NOMO-1 treated with dmso at 0.1 percent for 144 hours (cell line): Measurements from ENCODE around the gene CSRNP2.
A peak's percentile ranks its signal among the peaks of the same experiment; 100 is the strongest.

Experiments used
- DNase-seq: peaks from one replicate; lab custom pipeline; 2025; ENCODE audit not compliant: unreplicated experiment; lab: John Stamatoyannopoulos, UW

Gene CSRNP2, protein sequence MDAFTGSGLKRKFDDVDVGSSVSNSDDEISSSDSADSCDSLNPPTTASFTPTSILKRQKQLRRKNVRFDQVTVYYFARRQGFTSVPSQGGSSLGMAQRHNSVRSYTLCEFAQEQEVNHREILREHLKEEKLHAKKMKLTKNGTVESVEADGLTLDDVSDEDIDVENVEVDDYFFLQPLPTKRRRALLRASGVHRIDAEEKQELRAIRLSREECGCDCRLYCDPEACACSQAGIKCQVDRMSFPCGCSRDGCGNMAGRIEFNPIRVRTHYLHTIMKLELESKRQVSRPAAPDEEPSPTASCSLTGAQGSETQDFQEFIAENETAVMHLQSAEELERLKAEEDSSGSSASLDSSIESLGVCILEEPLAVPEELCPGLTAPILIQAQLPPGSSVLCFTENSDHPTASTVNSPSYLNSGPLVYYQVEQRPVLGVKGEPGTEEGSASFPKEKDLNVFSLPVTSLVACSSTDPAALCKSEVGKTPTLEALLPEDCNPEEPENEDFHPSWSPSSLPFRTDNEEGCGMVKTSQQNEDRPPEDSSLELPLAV

DNA sequence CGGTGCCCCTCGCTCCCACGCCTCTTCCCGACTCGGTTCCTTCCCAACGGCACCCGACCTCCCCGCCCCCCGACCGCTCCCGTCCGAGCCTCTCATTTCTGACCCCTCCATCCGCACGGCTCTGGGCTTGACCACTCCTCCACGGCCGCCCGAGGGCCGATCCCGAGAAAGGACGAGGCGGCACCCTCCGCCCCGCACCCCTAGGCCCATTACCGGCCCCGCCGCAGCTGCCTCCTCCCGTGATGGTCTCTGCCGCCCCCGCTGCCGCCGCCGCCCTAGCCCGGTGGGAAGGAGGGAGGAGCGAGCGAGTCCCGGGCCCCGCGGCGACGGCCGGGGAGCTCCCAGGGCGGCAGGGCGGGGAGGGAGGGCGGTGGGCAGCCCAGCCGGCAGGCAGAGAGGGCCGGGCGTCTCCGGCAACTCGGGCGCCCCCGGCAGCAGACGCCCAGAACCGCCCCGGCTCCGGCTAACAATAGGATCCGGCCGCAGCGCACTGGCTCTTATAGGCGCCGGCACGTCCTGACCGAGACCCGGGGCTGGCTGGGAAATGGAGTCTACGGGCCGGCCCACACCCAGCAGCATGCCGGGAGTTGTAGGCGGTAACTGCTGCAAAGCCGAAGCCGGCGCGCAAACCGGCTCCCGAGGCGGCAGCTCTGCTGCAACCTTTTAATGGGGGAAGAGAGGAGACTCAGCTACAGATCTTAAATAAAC lies at the start of gene CSRNP2:
CSRNP2 (minus strand) TSS at position 471 of the 708 bp plus-strand sequence. CDS start 7,035 bp downstream, outside the sequence.
- peak; percentile 96 for DNase-seq

DNA sequence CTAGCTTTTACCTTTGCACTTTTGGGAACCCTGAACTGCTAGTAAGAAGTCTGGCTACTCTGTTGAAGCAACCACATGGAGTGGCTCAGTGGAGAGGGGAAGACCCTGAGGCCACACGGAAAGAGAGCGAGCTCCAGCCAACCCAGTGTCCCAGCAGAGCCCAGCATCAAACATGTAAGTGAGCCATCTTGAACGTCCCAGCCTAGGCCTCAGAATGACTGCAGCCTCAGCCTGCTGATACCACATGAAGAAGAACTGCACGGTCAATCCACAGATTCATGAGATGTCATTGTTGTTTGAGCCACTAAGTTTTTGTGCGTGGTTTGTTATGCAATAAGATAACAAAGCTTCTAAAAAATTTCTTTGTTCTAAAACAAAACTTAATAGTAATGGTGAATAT lies 49.3 kb upstream of the CSRNP2 start:
- no peak for DNase-seq

DNA sequence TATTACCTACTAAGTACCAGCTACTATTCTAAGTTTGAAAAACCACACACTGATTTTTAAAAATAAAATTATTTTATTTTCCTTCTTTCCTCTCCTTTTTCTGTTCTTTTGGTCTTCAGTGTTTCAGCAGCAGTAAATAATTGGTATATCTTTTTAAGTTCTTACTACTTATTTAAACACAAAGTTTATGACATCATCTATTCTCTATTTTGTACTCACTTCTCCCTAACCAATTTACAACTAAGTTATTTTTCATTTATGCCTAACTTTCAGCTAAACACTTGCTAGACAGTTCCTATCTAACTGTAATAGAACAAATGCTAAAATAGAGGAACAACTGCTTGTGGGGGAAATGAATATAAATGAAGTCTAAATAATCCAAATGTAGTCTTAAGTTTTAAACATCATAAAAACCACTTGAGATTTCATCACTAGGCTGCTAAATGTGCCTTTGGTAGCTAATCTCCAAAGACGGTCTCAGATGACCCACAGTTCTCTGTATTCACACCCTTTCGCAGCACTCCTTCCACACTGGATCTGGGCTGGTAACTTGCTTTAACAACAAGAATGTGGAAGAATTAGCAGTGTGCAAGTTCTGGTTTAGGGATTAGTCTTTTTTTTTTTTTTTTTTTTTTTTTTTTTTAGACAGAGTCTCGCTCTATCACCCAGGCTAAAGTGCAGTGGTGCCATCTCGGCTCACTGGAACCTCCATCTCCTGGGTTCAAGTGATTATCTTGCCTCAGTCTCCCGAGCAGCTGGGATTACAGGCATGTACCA lies 48.5 kb upstream of the CSRNP2 start:
- DNase-seq, result no peak

DNA sequence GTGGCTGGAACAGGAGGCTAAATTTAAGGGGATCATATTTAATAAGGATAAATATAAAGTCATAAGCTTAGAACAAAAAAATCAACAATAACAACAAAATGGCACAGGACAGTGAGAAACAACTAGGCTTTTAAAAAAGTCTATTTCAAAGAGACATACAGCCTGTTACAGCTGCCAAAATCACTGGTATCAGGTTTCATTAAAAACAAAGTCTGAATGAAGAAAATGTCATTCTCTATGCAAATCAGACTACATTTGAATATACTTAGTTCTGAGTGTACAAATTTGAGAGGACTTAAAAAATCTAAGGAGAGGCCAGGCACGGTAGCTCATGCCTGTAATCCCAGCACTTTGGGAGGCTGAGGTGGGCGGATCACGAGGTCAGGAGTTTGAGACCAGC lies 45.5 kb upstream of the CSRNP2 start:
- no peak for DNase-seq

DNA sequence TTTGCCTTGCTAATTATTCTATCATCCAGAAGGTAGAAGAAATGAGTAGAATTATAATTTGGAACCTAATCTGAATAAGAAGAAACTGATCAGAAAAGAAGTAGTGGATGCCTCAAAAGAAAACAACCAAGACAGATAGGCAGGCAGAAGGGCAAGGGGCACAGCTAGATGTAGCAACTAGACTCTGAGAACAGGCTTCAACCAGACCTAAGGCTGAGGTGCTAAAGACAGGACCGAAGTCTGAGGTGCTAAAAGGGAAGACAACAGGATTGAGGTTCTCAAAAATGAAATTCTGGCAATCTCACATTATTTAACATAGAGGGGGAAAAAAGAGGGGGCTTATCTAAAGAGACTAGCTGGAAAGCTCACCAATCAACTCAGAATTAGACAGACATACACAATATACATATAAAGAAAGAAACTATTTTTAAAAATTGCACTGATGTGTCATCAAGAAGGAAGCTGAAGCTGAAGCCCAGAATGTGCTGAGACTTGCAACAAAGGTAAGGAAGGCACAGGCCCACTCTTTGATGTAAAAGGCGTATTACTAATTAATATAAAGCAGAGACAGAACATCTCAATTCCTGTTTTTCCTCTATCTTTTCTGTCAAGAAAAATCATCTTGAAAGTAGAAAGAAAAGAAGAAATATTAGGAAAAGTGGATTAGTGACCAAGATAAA lies 43.8 kb upstream of the CSRNP2 start:
- no peak for DNase-seq

DNA sequence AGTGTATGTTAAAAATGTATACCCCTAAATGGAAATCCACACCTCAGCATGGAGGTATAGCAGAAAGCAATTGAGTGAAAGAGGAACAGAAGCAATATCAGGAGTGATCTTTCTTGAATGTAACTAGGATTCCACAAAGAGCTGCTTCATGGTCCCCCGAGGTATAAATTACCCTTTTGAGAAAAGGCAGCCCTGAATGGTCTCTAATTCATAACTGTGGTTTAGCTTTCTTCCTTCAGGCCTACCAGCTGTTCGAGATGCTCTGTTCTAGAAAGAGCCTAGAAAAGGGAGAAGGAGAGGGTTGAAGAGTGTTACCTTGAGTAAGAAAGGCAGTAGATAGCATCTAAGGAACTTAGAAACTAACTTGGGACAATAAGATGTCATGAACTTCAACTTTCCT lies 42.9 kb upstream of the CSRNP2 start:
- no peak for DNase-seq

DNA sequence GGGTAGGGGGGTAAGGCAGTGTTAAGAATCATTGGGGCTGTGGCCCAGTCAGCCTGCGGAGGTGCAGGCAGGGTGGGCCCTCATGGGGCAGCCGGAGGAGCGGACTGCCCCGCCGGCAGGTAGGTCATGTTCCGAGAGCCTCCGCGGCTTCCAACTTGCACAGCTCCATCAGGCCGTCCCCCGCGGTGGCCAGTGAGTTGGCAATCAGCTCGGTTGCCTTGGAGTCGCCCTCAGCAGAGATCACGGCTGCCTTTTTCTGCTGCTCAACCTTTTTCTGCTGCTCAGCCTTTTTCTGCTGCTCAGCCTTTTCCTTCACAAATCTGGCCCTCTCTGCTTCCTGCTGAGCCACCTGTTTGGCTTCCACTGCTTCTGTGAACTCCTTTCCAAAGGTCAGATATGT lies 41.1 kb upstream of the CSRNP2 start:
- DNase-seq, result no peak

DNA sequence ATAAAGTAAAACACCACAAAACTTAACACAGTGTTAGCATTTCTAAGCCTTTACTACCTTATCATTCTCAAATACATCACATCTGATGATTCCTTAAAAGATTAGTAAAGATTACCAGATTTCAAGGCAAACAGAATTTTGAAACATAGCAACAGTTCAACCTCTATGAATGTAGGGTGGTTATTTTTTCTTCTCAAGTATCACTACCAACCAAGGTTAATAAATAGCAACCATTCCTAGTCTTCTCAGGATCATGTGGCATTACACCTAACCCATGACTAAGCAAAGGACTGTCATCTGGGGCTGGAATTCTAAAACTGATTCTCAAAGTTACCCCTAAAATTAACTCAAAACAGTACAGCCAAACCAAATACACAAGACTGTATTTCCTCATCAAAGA lies 39.4 kb upstream of the CSRNP2 start:
- DNase-seq, result no peak

DNA sequence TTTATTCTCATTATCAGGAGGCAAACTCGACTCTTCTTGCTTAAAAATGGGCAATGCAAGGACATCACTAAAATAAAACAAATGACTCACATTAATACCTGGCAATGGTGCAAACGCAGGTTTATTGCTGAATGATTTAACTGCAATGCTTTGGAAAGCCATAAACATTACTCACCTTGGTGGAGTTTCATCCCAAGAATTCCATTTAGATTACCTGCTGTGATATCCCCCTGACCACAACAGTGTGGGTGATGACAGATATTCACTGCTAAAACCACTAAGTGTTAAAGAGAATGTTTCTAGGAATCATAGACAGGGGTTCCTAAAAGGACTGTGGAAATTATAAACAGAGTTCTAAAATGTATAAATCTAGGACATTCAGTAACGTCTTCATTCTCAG lies 35.3 kb upstream of the CSRNP2 start:
- DNase-seq, result no peak

DNA sequence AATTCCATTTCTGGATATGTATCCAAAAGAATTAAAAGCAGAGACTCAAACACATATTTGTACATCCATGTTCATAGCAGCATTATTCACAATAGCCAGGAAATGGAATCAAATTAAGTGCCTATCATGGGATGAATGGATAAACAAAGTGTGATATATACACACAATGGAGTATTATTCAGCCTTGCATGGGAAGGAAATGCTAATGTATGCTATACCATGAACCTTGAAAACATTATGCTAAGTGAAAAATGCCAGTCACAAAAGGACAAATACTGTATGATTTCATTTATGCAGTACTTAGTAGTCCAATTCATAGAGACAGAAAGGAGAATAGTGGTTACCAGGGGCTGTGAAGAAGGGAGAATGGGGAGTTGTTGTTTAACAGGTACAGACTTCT lies 32.1 kb upstream of the CSRNP2 start:
- DNase-seq, result no peak

DNA sequence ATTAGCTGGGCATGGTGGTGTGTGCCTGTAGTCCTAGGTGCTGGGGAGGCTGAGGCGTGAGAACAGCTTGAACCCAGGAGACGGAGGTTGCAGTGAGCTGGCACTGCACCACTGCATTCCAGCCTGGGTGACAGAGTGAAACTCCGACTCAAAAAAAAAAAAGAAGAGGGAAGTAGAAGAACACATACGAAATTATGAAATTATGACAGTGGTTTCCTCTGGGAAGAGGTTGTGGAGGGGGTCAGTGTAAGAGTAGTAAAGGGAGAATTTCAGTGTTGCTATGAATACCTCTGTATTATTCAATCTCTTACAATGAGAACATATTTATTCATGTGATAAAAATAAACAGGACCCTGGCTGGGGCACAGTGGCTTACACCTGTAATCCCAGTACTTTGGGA lies 24.7 kb upstream of the CSRNP2 start:
- DNase-seq, result no peak

DNA sequence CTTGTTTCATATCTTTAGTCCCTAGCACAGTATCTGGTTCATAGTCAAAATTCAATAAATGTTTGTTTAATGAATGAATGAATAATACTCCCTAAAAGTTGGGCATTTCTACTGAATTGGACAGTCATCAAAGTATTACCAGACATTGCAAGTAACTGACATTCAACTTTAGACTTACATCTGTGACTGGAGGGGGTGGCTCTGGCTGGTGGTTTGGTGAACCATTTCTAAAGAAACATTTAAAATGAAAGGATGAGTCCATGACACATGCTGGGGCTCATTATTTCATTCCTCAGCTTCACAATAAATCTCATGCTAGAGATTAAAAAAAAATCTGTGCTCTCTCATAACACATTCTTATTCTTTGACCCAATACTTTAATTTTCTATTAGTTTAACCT lies 20.6 kb upstream of the CSRNP2 start:
- DNase-seq, result no peak

DNA sequence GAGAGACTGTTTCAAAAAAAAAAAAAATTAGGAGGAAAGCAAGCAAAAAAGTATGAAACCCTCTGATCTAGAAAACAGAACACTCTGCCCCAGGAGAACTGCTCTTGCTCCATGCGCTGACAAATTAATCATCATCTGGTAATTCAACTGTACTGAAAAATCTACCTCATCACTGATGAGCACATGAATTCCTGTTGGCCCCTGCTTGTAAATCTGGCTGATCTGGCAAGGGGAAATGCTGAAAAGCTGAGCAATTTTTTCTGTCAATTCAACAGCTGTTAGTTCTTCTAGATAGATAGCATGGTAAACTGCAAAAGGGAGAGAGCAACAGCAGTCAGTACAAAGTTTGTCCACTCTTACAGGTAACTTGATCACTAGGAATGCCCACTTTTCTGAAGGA lies 15.2 kb upstream of the CSRNP2 start:
- no peak for DNase-seq

DNA sequence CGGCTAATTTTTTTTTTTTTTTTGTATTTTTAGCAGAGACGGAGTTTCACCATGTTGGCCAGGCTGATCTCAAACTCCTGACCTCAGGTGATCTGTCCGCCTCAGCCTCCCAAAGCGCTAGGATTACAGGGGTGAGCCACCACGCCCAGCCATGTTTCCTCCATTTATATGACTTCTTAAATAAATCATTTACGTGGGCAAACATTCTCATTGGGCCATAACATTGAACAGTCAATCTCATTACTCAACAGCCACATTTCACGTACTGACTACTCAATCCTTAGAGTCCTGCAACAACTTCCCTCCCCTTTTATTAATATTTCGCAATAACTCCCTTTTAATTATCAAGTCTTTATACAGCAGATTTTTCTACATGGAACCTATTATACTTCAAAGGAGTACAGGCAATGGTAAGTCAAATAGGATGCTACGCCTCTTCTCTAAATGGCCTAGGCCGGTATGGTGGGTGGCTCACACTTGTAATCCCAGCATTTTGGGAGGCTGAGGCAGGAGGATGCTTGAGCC lies 7.4 kb upstream of the CSRNP2 start:
- DNase-seq, result no peak

DNA sequence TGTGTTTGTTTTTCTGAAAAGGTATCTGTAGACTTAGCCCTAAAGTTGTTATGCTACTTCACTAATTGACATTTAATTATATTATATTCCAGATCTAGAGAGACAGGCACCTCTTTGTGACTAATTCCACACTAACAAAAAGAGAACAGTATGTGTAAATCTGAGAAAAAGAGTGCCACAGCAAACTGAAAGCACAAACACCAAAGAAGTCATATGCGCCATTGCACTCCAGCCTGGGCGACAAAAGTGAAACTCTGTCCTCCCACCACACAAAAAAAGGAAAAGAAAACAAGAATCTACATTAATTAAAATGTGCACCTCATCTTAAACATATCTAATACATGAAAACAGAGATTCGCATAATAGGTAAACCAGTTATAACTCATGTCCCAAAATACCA lies 4.4 kb upstream of the CSRNP2 start:
- no peak for DNase-seq

DNA sequence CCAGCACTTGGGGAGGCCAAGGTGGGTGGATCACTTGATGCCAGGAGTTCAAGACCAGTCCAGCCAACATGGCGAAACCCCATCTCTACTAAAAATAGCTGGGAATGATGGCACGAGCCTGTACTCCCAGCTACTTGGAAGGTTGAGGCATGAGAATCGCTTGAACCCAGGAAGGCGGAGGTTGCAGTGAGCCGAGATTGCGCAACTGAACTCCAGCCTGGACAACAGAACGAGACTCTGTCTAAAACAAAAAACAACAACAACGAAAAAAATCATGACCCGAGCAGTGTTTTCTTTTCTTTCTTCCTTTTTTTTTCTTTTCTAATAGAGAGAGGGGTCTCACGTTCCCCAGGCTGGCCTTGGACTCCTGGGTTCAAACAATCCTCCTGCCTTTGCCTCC lies 3.5 kb upstream of the CSRNP2 start:
- no peak for DNase-seq

DNA sequence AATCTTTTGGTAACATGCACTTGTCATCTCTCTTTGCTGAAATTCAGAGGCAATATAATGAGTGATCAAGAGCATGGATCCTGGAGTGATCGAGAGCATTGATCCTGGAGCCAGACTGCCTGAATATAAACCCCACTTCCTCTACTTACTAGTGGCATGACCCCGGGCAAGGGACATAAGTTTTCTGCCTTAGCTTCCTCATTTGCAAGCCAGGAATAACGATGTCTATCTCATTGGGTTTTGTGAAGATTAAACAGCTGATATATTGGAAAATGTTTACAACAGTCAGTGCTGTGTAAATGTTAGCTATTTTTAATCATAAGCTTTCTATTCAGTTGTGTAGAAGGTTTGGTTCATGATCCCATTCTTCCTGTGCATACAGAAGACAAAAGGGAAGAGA lies 2.4 kb upstream of the CSRNP2 start:
- no peak for DNase-seq

DNA sequence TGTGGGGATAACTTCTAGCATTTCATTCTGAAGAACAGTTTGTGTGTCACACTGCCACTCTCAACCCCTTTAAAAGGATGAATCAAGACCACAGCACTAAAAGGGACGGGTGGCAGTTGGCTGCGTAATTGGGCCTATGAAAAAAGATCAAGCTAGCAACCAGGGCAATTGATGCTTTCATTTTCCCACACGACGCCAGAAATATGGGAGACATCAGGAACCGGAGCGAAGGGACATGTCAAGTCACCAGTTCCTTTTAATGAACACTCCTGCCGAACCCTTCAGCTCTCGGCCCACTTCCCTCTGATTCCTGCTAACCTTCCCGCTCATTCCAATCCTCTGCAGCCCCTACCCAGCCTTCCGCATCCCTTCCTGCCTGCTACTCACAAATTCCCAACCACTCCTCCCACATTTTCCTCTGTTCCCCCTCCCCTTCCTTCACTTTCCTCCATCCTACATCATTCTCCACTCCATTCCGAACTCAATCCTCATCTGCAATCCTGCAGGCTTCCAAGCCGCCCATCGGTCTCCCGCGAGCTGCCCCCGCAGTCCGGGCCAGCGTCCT lies 753 bp downstream of the CSRNP2 start:
- DNase-seq, result no peak

DNA sequence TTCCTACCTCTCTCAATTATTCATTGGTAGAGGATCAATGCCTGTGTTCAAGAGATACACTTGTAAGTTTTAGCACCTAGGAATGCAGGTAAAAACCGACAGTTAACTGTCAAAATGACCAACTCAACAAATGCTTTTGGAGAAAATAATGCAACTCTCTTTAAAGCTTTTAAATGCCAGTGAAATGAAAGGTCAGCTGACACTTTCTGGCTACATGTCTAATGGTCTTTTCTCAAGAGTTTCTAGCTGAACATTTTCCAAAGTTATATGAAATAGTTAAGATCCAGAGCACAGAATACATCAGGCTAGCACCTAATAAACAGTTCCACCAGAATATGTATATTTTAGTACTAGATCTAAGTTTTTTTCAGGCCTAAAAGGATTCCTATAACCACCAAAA lies 2.0 kb downstream of the CSRNP2 start:
- DNase-seq, result no peak

DNA sequence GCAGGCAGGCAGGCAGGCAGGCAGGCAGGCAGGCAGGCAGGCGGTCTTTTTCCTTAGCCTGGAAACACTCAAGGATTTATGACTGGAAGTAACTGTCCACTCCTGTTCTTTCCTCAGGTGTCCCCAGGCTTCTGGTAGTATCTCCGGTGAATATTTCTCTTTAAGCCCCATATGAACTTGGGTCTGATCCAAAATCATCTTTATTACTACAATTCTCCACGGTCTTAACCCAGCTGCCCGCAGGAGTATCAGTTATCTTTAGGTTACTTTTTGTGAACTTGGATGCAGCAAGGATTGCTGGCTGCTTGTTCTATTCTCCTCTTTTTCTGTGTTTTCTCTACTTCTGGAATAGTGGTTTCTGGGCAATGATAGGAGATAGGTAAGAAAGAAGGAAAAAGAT lies 3.3 kb downstream of the CSRNP2 start:
- DNase-seq, result no peak
